OCI-LY3 (cell line): ENCODE results near the gene CCSER1.
"Not testable (repeated sequence)": the region's sequence is repeated elsewhere in the genome, so short reads cannot be mapped to it uniquely, and the experiment has no call there.

Experiments
- H2AFZ ChIP-seq: fragments of 200-600, 300-600 bp; shearing (Covaris generic); 2 replicates; pipeline ENCODE4 v1.6.0; 2014; ENCODE audit warnings: antibody characterized with exemption, low read depth, low read length
- H3K27ac ChIP-seq: fragments of 200-600, 300-600 bp; sonication (generic); 2 replicates; pipeline ENCODE4 v1.5.1; 2014; ENCODE audit warnings: mild to moderate bottlenecking, low read length, moderate library complexity, mixed read lengths
- H3K27me3 ChIP-seq: fragments of 200-600, 300-600 bp; sonication (generic); 2 replicates; pipeline ENCODE4 v1.6.1; 2014; ENCODE audit warnings: low read depth, low read length, mixed read lengths
- H3K36me3 ChIP-seq: fragments of 200-600, 300-600 bp; sonication (generic); replicated peaks from 2 replicates; pipeline ENCODE3; 2014; ENCODE audit warnings: low read depth, low read length, mixed read lengths
- H3K4me1 ChIP-seq: fragments of 300-600, 200-600 bp; sonication (generic); 2 replicates; pipeline ENCODE4 v1.6.1; 2014; ENCODE audit warnings: low read length, mixed read lengths
- H3K4me2 ChIP-seq: fragments of 200-600, 300-600 bp; sonication (generic); 2 replicates; pipeline ENCODE4 v1.6.1; 2014; ENCODE audit warnings: low read length, mixed read lengths
- H3K4me3 ChIP-seq: fragments of 300-600, 200-600 bp; sonication (generic); 2 replicates; pipeline ENCODE4 v1.5.1; 2014; ENCODE audit warnings: antibody characterized with exemption, mild to moderate bottlenecking, low read length, moderate library complexity
- H3K79me2 ChIP-seq: fragments of 300-600, 200-600 bp; shearing (Covaris generic); 2 replicates; pipeline ENCODE4 v1.6.1; 2014; ENCODE audit warnings: mild to moderate bottlenecking, low read length, mixed read lengths
- H3K9ac ChIP-seq: fragments of 300-600, 200-600 bp; shearing (Covaris generic); 2 replicates; pipeline ENCODE4 v1.6.0; 2014; ENCODE audit warnings: mild to moderate bottlenecking, low read length, moderate library complexity
- H3K9me3 ChIP-seq: fragments of 200-600, 300-600 bp; shearing (Covaris generic); 2 replicates; pipeline ENCODE4 v1.6.1; 2014; ENCODE audit warnings: low read length, mixed read lengths; ENCODE audit not compliant: insufficient read depth
- H4K20me1 ChIP-seq: fragments of 200-600, 300-600 bp; sonication (generic); 2 replicates; pipeline ENCODE4 v1.6.1; 2016; ENCODE audit warnings: low read length, mixed read lengths; ENCODE audit not compliant: insufficient read depth
- EZH2phosphoT487 ChIP-seq: fragments of 200-600 bp; shearing (Covaris generic); IDR thresholded peaks from 2 replicates; pipeline ENCODE4 v1.6.1; 2018; ENCODE audit warnings: antibody characterized with exemption, mixed run types, low read depth
- TF ChIP-seq, protein P1 (sequence below): fragments of 200-600, 300-600 bp; sonication (generic); IDR thresholded peaks from 2 replicates; pipeline ENCODE4 v1.5.1; 2014; ENCODE audit warnings: antibody characterized with exemption, low read length, low read depth

Gene CCSER1

DNA sequence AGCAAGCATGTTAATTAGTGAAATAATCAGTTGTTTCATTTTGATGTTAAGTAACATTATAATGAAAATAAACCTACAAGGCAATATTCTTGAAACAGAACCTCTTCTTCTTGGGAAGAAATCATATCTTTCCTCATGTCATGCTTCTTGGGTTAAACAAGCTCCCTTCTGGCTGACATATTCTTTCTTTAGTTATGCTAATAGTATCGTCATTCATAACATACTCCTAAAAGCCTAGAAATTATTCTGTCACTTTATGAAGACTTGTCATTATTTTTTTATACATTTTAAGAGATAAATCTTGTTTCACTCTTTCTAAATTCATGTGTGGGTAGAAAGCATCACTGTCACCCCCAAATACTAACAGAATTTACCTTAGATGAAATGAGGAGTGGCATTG lies 1129.6 kb downstream of the CCSER1 start:
- no peak overlapping the region for H2AFZ ChIP-seq
- no peaks in the 10 kb centered on the region for H3K9me3 ChIP-seq
- H3K27me3 ChIP-seq, result no peaks in the 10 kb centered on the region
- TF ChIP-seq EZH2phosphoT487, result no peak
- TF ChIP-seq, protein P1, sequence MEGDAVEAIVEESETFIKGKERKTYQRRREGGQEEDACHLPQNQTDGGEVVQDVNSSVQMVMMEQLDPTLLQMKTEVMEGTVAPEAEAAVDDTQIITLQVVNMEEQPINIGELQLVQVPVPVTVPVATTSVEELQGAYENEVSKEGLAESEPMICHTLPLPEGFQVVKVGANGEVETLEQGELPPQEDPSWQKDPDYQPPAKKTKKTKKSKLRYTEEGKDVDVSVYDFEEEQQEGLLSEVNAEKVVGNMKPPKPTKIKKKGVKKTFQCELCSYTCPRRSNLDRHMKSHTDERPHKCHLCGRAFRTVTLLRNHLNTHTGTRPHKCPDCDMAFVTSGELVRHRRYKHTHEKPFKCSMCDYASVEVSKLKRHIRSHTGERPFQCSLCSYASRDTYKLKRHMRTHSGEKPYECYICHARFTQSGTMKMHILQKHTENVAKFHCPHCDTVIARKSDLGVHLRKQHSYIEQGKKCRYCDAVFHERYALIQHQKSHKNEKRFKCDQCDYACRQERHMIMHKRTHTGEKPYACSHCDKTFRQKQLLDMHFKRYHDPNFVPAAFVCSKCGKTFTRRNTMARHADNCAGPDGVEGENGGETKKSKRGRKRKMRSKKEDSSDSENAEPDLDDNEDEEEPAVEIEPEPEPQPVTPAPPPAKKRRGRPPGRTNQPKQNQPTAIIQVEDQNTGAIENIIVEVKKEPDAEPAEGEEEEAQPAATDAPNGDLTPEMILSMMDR, result no peak
- no peak overlapping the region for H3K4me3 ChIP-seq
- H4K20me1 ChIP-seq, result no peaks in the 10 kb centered on the region
- H3K4me2 ChIP-seq, result no peak overlapping the region
- no peak overlapping the region for H3K9ac ChIP-seq
- no peak overlapping the region for H3K27ac ChIP-seq
- no peaks in the 10 kb centered on the region for H3K36me3 ChIP-seq
- H3K79me2 ChIP-seq, result no peaks in the 10 kb centered on the region
- H3K4me1 ChIP-seq, result peaks cover 7% of the 10 kb centered on the region; the same call in 1 of the 2 replicates

DNA sequence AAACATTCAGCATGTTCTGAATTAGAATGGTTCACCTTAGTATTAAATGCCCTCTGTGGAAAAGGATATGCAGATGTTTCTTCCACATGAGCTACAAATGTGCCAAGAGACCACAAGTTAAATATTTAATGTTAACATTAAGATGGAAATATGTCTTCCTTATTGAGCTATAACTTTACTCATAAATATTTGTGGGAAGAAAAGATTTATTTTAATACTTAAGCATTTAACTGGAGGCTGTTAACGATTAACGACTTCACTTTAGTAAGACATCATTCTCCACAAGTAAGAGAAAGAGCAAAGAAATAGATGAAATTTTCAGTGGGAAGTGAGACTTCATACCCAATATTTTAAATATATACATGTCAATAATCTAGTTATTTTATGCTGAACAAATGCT lies 1130.5 kb downstream of the CCSER1 start:
- no peak overlapping the region for H3K4me3 ChIP-seq
- H3K4me2 ChIP-seq, result no peak overlapping the region
- H2AFZ ChIP-seq, result no peak overlapping the region
- H3K27ac ChIP-seq, result no peak overlapping the region
- H3K79me2 ChIP-seq, result no peaks in the 10 kb centered on the region
- TF ChIP-seq EZH2phosphoT487, result no peak
- TF ChIP-seq, protein P1, result no peak
- peaks cover 1% of the 10 kb centered on the region; the same call in 1 of the 2 replicates for H3K4me1 ChIP-seq
- no peak overlapping the region for H3K9ac ChIP-seq
- H3K27me3 ChIP-seq, result no peaks in the 10 kb centered on the region
- no peaks in the 10 kb centered on the region for H3K36me3 ChIP-seq
- no peaks in the 10 kb centered on the region for H4K20me1 ChIP-seq
- no peaks in the 10 kb centered on the region for H3K9me3 ChIP-seq

DNA sequence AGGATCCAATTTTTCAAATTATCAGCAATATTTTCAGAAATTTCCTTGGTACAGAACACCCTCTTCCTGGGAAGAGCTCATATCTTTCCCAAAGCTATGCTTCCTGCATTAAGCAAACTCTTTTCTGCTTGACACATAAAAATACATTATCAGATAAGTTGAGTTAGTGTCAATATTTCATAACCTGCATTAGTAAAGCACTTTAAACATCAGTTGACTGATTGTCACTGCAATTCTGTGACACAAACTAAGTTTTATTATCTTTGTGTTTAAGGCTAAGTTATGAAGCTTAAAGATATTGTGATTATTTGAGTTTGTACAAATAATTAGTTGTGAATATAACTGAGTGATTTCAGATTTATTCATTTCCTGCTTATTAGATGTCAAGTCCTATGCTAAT lies 1131.1 kb downstream of the CCSER1 start:
- Histone ChIP-seq H4K20me1 (no peaks in the 10 kb centered on the region), H3K36me3 (no peaks in the 10 kb centered on the region)

DNA sequence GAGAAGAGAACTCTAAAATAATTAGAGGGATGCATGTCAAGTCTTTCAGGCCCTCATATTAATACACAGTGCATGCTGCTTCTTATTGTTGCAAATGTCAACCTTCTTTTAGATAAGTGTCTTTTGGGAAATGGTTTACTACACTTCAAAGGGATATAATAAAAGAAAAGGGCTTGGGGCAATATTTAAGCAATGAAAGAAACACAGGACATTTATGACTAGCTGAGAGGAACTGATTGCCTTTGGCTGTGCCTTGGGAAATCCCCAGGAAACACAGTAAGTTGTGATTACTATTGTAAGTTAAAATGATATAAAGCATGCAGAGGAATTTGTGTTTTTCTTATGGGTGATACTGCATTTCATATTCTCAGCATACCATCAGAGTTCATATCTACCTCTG lies 1140.3 kb downstream of the CCSER1 start:
- H3K27me3 ChIP-seq, result no peaks in the 10 kb centered on the region
- no peak overlapping the region for H3K9ac ChIP-seq
- peak overlapping the region; percentile 38 for H3K4me2 ChIP-seq
- no peaks in the 10 kb centered on the region for H3K36me3 ChIP-seq
- H2AFZ ChIP-seq, result no peak overlapping the region
- H3K9me3 ChIP-seq, result no peaks in the 10 kb centered on the region
- H4K20me1 ChIP-seq, result no peaks in the 10 kb centered on the region
- no peaks in the 10 kb centered on the region for H3K79me2 ChIP-seq
- H3K4me3 ChIP-seq, result no peak overlapping the region
- TF ChIP-seq, protein P1, result no peak
- TF ChIP-seq EZH2phosphoT487, result no peak
- peak overlapping the region; percentile 7; the same call in 1 of the 2 replicates for H3K27ac ChIP-seq
- peaks cover 23% of the 10 kb centered on the region for H3K4me1 ChIP-seq

More for the DNA sequence above, 1131.1 kb downstream of the CCSER1 start:
- Histone ChIP-seq H3K4me2 (no peak overlapping the region), H3K4me3 (no peak overlapping the region), H3K9ac (no peak overlapping the region), H3K9me3 (no peaks in the 10 kb centered on the region), H3K79me2 (no peaks in the 10 kb centered on the region), H3K4me1 (no peaks in the 10 kb centered on the region), H2AFZ (no peak overlapping the region), H3K27me3 (no peaks in the 10 kb centered on the region), H3K27ac (no peak overlapping the region)
- TF ChIP-seq, protein P1, result no peak
- no peak for TF ChIP-seq EZH2phosphoT487

DNA sequence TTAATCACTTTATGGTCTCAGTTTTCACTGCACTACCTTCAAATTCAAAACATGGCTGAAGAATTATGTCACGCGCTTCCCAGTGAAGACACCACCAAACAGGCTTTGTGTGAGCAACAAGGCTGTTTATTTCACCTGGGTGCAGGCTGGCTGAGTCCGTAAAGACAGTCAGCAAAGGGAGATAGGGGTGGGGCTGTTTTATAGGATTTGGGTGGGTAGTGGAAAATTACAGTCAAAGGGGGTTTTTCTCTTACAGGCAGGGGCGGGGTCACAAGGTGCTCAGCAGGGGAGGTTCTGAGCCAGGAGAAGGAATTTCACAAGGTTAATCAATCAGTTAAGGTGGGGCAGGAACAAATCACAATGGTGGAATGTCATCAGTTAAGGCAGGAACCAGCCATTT lies 1141.3 kb downstream of the CCSER1 start:
- H3K27ac ChIP-seq, H3K36me3 ChIP-seq, H2AFZ ChIP-seq, H3K9ac ChIP-seq, H3K79me2 ChIP-seq, H4K20me1 ChIP-seq, H3K4me3 ChIP-seq, H3K9me3 ChIP-seq, H3K27me3 ChIP-seq: not testable (repeated sequence)
- Histone ChIP-seq H3K4me2 (peak overlapping the region; percentile 38; the same call in 1 of the 2 replicates), H3K4me1 (peaks cover 23% of the 10 kb centered on the region)
